Measurements from ENCODE around the gene GRB10. TPM values are rescaled to one million over a fixed set of nuclear protein-coding genes. Genes with fewer than 3 reads are reported as not detected.

GRB10 gene
- total and polyA plus RNA-seq, 11 donors, result 14.7 to 38.2 (median 28.0) TPM

DNA sequence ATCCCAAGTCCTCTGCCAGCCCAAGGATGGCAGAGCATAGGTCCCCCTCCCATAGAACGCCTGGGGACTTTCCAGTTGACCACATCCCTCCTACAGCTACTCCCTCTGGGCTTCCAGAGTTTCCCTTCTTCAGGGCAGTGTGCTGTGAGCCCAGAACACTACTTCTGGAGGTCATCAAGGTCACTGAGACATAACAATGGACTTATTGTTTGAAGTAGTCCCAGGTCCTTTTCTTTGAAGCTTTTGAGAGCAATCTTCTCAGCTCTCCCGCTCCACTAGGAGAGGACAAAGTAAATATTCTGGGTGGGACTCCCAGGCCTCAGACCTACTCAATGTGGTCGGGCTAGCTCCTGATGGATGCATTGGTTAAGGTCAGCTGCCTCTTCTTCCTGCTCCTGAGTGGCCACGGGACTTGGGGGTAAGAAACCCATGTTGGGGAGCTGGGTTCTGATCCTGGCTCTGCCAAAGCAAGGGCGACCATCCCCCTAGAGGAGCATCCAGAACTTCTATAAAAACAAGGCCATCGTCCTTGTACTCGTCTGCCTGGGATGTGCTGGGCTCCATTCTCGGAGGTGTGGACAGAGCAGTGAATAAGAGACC is 134.0 kb downstream of the GRB10 start:
- H3K27ac ChIP-seq, result peak overlapping the region in 2 of 12 donors; percentile 27 to 37
- H3K4me3 ChIP-seq, result no peak overlapping the region
- H3K4me1 ChIP-seq, result peaks cover 0 to 38% (median 15%) of the 10 kb centered on the region in 12 donors
- 86 to 89% (median 88%) methylated on average over 8 of the region's 8 CpGs for WGBS, 4 donors
- no peaks in the 10 kb centered on the region for H3K27me3 ChIP-seq
- H3K36me3 ChIP-seq, result peaks cover 0 to 17% (median 0%) of the 10 kb centered on the region in 9 donors
- H3K9me3 ChIP-seq, result no peaks in the 10 kb centered on the region
- TF ChIP-seq POLR2A (IDR thresholded peaks at IDR 0.05) (no peak), CTCF (IDR thresholded peaks at IDR 0.05) (no peak)
- ATAC-seq, result peak in 1 of 4 donors; percentile 18
- no peak for DNase-seq
- intact Hi-C loops (cut with DNase I), result no loop called here

GRCh38 chr7:50648076-50648475 is 134.6 kb downstream of the GRB10 start:
- intact Hi-C loops (cut with DNase I), result no loop called here
- Histone ChIP-seq H3K27ac (peak overlapping the region in 1 of 12 donors; percentile 37), H3K4me1 (peaks cover 0 to 32% (median 9%) of the 10 kb centered on the region in 12 donors), H3K4me3 (no peak overlapping the region), H3K9me3 (no peaks in the 10 kb centered on the region), H3K27me3 (no peaks in the 10 kb centered on the region), H3K36me3 (peaks cover 0 to 17% (median 0%) of the 10 kb centered on the region in 9 donors)
- 93 to 98% (median 96%) methylated on average over 11 of the region's 11 CpGs for WGBS, 4 donors
- ATAC-seq (no peak), DNase-seq (no peak)
- TF ChIP-seq CTCF (IDR thresholded peaks at IDR 0.05) (no peak), POLR2A (IDR thresholded peaks at IDR 0.05) (no peak)

- DNase-seq (no peak), ATAC-seq (no peak)
- Histone ChIP-seq H3K27me3 (no peaks in the 10 kb centered on the region), H3K4me3 (no peak overlapping the region), H3K36me3 (peaks cover 0 to 17% (median 0%) of the 10 kb centered on the region in 9 donors), H3K9me3 (no peaks in the 10 kb centered on the region), H3K27ac (no peak overlapping the region), H3K4me1 (peaks cover 0 to 29% (median 2%) of the 10 kb centered on the region in 12 donors)
- WGBS, 4 donors, result 89 to 97% (median 96%) methylated on average over 10 of the region's 10 CpGs
- TF ChIP-seq CTCF (IDR thresholded peaks at IDR 0.05) (no peak), POLR2A (IDR thresholded peaks at IDR 0.05) (no peak)
- intact Hi-C loops (cut with DNase I), result no loop called here
These were observed 135.3 kb downstream of the GRB10 start for GRCh38 chr7:50647286-50647980.

GRCh38 chr7:50646069-50646468 is 136.6 kb downstream of the GRB10 start:
- no peaks in the 10 kb centered on the region for H3K9me3 ChIP-seq
- no peak for ATAC-seq
- no peak overlapping the region for H3K4me3 ChIP-seq
- no peaks in the 10 kb centered on the region for H3K27me3 ChIP-seq
- peaks cover 0 to 37% (median 9%) of the 10 kb centered on the region in 12 donors for H3K4me1 ChIP-seq
- TF ChIP-seq CTCF (IDR thresholded peaks at IDR 0.05) (no peak), POLR2A (IDR thresholded peaks at IDR 0.05) (no peak)
- no peak for DNase-seq
- 92 to 97% (median 94%) methylated on average over 9 of the region's 9 CpGs for WGBS, 4 donors
- peaks cover 0 to 17% (median 0%) of the 10 kb centered on the region in 9 donors for H3K36me3 ChIP-seq
- no peak overlapping the region for H3K27ac ChIP-seq
- intact Hi-C loops (cut with DNase I), result no loop called here
